Common myeloid progenitor, CD34-positive (primary cell): ENCODE data around the gene RMI2.

Source experiments
- CTCF ChIA-PET: fragments of 350-600 bp; sonication (Branson Sonifier 250); formaldehyde crosslinking; loops from one replicate; lab custom pipeline; 2021; ENCODE audit warnings: antibody characterized with exemption; lab: Charles Lee
- POLR2A ChIA-PET: fragments of 350-600 bp; sonication (Branson Sonifier 250); formaldehyde crosslinking; loops from one replicate; lab custom pipeline; 2021; ENCODE audit warnings: antibody characterized with exemption; lab: Charles Lee
- DNase-seq, 3 donors: peaks; one replicate each; pipeline versions ENCODE4 v3.0.0 to v3.0.0-alpha.2; 2013
- H3K27ac ChIP-seq, 2 experiments: 1 replicate in 1 of 2; 2 replicates in 1 of 2; pipeline ENCODE4 v1.7.0; 2013; ENCODE audit warnings: inconsistent platforms in 2 of 2, low read length in 2 of 2, mild to moderate bottlenecking in 2 of 2, low read depth in 1 of 2, moderate library complexity in 1 of 2; ENCODE audit not compliant: severe bottlenecking in 2 of 2, insufficient read depth in 1 of 2, poor library complexity in 1 of 2
- H3K27me3 ChIP-seq, 5 experiments: replicated peaks in 2 of 5; 1 replicate in 3 of 5; 2 replicates in 2 of 5; pipeline versions ENCODE4 v1.6.1 to v1.7.0; 2013; ENCODE audit warnings: low read length in 4 of 5, mild to moderate bottlenecking in 2 of 5, moderate library complexity in 2 of 5, inconsistent platforms in 1 of 5; ENCODE audit not compliant: insufficient read depth in 5 of 5, control insufficient read depth in 4 of 5
- H3K36me3 ChIP-seq, 4 experiments: 1 replicate in 2 of 4; 2 replicates in 2 of 4; pipeline versions ENCODE4 v1.6.1 to v1.7.0; 2013; ENCODE audit warnings: low read length in 3 of 4, control low read depth in 1 of 4, mild to moderate bottlenecking in 1 of 4; ENCODE audit not compliant: control insufficient read depth in 4 of 4, insufficient read depth in 4 of 4
- H3K4me1 ChIP-seq, 4 experiments: 1 replicate in 3 of 4; 2 replicates in 1 of 4; pipeline versions ENCODE4 v1.6.1 to v1.7.1; 2013; ENCODE audit warnings: low read length in 3 of 4, mild to moderate bottlenecking in 3 of 4, control low read depth in 1 of 4, inconsistent platforms in 1 of 4, moderate library complexity in 1 of 4; ENCODE audit not compliant: control insufficient read depth in 4 of 4, insufficient read depth in 4 of 4; ENCODE audit errors: control extremely low read depth in 1 of 4
- H3K4me3 ChIP-seq, 7 experiments: 1 replicate in 4 of 7; 2 replicates in 3 of 7; pipeline versions ENCODE4 v1.5.1 to v1.7.0; 2013; ENCODE audit warnings: mild to moderate bottlenecking in 7 of 7, low read length in 6 of 7, moderate library complexity in 6 of 7, inconsistent platforms in 2 of 7, low read depth in 2 of 7, control low read depth in 1 of 7; ENCODE audit not compliant: insufficient read depth in 4 of 7, control insufficient read depth in 1 of 7; ENCODE audit errors: extremely low read depth in 1 of 7
- H3K9me3 ChIP-seq, 5 experiments: 1 replicate in 4 of 5; 2 replicates in 1 of 5; pipeline versions ENCODE4 v1.6.1 to v1.7.1; 2013; ENCODE audit warnings: low read length in 4 of 5, mild to moderate bottlenecking in 2 of 5, inconsistent platforms in 1 of 5, low read depth in 1 of 5, moderate library complexity in 1 of 5; ENCODE audit not compliant: control insufficient read depth in 4 of 5, insufficient read depth in 2 of 5; ENCODE audit errors: control extremely low read depth in 1 of 5
- WGBS: methylation state at CpG from one replicate; pipeline ENCODE4 v1.1.5; 2013; ENCODE audit not compliant: insufficient coverage; 5-methylcytosine and 5-hydroxymethylcytosine counted together

The RMI2 gene

DNA sequence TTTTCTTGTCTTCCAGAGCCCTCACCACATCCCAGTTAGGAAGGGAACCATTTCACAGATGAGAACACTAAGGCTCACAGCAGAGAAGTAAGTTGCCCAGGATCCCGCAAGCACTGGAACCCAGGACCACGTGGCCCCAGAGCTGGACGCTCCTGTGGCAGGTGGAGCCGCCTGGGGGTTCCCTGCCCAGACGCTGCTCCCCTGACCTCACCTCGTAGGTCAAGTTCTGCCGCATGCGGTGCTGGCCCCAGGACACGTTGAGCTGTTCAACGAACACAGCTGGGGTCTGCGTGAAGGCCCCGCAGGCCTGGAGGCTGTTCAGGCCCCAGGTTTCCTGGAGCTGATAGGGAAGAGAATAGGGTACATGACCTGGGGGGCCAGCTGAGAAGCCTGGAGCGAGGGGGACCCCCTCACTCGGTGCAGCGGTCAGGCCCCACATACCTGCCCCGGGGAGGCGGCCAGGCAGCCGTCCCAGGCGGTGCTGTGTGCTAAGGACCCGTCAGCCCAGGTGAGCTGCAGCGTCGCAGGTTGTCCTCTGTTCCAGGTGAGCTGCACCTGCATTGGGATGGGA, 54.1 kb downstream of the RMI2 start:
- ChIA-PET POLR2A (interaction anchor here (0.5 kb wide), 1 partner anchor 37 kb away, joined by 3 read pairs; no protein-coding TSS in a partner anchor), CTCF (interaction anchor here (0.9 to 8.8 kb wide), 12 partner anchors 8 to 380 kb away, joined by 3 to 60 read pairs (median 4); no protein-coding TSS in a partner anchor)
- no peaks in the 10 kb centered on the region for H3K4me1 ChIP-seq
- no peaks in the 10 kb centered on the region for H3K36me3 ChIP-seq
- DNase-seq = no peak
- WGBS = 97% methylated on average over 22 of the region's 22 CpGs
- no peaks in the 10 kb centered on the region for H3K27me3 ChIP-seq
- H3K9me3 ChIP-seq = no peaks in the 10 kb centered on the region
- H3K4me3 ChIP-seq = no peak overlapping the region
- H3K27ac ChIP-seq = no peak overlapping the region

DNA sequence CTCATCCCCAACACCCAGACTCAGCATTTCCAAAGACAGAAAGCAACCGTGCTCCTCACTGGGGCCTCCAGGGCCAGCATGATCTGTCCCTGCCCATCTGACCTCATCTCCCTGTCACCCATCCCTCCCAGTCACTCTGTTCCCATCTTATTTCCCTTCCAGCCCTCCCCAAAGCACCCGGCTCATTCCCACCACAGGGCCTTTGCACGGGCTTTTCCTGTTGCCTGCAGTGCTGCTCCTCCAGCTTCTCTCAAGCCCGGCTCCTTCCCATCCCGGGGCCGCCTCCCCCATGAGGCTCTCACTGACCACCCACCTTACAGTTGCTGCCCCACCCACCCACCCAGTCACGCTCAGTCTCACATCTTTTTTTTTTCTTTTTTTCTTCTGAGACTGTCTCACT, 54.8 kb downstream of the RMI2 start:
- POLR2A ChIA-PET = interaction anchor here (0.9 kb wide), 1 partner anchor 105 kb away, joined by 4 read pairs; no protein-coding TSS in a partner anchor
- Histone ChIP-seq H3K27me3 (no peaks in the 10 kb centered on the region), H3K9me3 (no peaks in the 10 kb centered on the region), H3K4me1 (no peaks in the 10 kb centered on the region), H3K27ac (no peak overlapping the region), H3K36me3 (no peaks in the 10 kb centered on the region), H3K4me3 (no peak overlapping the region)
- no peak for DNase-seq
- 95% methylated on average over 4 of the region's 7 CpGs for WGBS
- CTCF ChIA-PET = interaction anchor here (0.9 to 8.8 kb wide), 7 partner anchors 14 to 320 kb away, joined by 3 to 60 read pairs (median 5); no protein-coding TSS in a partner anchor
